ENCODE data around the gene ZNF212.
A peak's percentile ranks its signal among the peaks of the same experiment; 100 is the strongest.

DNA sequence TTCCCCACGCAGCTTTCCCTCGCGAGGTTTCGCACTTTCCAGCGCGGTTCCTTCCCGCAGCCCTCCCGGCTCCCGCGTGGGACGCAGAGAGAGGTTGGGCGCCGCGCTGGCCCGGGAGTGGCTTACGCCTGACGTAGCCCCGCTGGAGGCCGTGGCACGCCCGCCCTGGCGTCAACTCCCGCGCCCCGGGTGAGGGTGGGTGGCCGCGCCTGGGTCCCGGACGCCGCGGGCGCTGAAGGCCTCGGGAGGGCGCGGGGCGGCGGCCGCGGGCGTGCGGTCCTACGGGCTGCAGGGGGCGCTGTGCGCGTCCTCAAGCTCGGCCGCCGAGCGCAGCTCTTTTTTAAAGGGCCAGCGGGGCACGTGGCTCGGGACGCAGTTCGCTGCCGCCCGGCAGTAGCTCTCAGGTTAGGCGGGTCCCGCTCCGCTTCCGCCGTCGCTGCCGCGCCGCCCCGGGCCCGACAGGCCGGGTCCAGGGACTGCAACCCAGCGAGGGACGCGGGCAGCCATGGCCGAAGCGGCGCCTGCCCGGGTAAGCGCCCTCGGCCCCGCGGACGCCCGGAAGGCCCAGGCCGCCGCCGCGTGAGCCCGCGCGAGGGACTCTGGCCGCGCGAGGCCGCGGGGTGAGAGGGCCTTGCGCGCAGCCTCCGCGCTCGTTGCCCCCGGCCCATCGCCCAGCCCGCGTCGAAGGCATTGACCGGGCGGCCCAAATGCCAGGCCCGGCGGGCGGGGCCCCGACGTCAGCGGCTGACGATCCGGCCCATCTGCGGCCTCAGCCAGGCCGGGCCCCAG is 22.6 kb downstream of the ZNF212 start, which contains the start of gene ZNF783:
- TF ChIP-seq CTCF (conservative IDR thresholded peaks at IDR 0.05 in 1 of 2, IDR thresholded peaks at IDR 0.05 in 1 of 2; ENCODE audit: low read depth in 1 of 2, low read length in 2 of 2): peak; percentile 34 to 52
- TF ChIP-seq EZH2 (IDR thresholded peaks at IDR 0.05; ENCODE audit: low read length, missing control alignments): no peak

Measured in fibroblast of lung (primary cell).